Measurements from ENCODE around the gene SGCD. TPM values are rescaled to one million over a fixed set of nuclear protein-coding genes. Genes with fewer than 3 reads are reported as not detected.

The SGCD gene
- total and polyA plus RNA-seq, 4 experiments from 2014 or later, result not detected

DNA sequence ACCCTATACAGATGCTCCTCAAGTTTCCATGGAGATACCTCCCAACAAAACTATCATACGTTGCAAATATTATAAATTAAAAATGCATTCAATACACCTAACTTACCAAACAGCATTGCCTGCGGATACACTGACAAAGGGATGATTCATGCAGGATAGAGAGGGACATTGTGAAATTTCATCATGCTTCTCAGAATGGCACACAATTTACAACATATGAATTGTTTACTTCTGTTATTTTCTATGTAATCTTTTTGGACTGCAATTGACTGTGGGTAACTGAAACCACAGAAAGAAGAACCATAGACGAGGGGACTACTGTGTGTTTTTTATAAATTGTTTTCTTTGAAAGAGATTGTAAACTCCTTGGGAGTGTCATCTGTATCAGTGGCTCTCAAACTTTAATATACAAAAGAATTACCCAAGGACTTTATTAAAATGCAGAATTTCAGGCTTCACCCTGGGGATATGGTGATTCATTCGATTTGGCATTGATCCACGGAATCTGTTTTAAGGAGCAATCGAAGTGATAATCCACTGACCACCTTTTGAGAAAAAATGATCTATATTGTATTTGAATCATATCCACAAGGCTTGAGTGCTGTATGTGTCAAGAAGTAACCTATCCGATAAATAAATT, 146.4 kb downstream of the SGCD start:
- ChIA-PET POLR2A (ENCODE audit: partially characterized antibody) (no interaction called here), CTCF (ENCODE audit: partially characterized antibody) (no interaction called here)
- Mint-ChIP-seq H3K4me1 (no peaks in the 10 kb centered on the region), H3K27ac (no peak overlapping the region), H3K36me3 (no peaks in the 10 kb centered on the region), H3K27me3 (peaks cover 0 to 4% of the 10 kb centered on the region in 2 donors), H3K4me3 (no peak overlapping the region), H3K9me3 (no peaks in the 10 kb centered on the region)
- H3K27ac ChIP-seq (ENCODE audit: low read depth, low read length), result no peak overlapping the region
- no peaks in the 10 kb centered on the region for H3K27me3 ChIP-seq (ENCODE audit: insufficient read depth, low read length)
- H3K4me3 ChIP-seq (ENCODE audit: low read length in 2 of 2), result no peak overlapping the region
- no peak for DNase-seq
- no peaks in the 10 kb centered on the region for H3K9me3 ChIP-seq (ENCODE audit: control insufficient read depth in 1 of 2, low read length in 2 of 2)
- intact Hi-C loops (cut with micrococcal nuclease), result no loop called here
- no peaks in the 10 kb centered on the region for H3K36me3 ChIP-seq (ENCODE audit: insufficient read depth, low read length)
- H3K4me1 ChIP-seq (ENCODE audit: insufficient read depth, low read length), result no peaks in the 10 kb centered on the region

DNA sequence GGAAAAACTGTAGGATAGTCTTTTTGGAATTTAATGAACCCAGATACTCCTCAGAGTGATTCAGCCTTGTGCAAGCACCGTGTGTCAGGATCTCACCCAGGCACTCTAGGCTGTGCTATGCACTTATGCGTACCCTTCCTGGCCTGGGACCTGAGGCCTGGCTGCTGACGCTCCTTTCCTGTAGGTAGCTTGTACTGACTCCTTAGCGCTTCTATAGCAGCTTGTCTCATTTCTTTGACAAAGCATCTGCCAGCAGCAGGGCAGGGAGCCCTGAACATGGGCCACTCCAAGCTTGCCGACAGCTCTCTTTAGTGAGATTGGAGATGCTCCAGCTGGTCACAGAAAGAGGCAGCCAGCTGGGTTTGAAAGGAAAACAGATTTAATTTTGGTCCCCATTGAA, 147.3 kb downstream of the SGCD start:
- intact Hi-C loops (cut with micrococcal nuclease), result no loop called here
- no peak overlapping the region for H3K4me3 ChIP-seq (ENCODE audit: low read length in 2 of 2)
- no peaks in the 10 kb centered on the region for H3K9me3 Mint-ChIP-seq

DNA sequence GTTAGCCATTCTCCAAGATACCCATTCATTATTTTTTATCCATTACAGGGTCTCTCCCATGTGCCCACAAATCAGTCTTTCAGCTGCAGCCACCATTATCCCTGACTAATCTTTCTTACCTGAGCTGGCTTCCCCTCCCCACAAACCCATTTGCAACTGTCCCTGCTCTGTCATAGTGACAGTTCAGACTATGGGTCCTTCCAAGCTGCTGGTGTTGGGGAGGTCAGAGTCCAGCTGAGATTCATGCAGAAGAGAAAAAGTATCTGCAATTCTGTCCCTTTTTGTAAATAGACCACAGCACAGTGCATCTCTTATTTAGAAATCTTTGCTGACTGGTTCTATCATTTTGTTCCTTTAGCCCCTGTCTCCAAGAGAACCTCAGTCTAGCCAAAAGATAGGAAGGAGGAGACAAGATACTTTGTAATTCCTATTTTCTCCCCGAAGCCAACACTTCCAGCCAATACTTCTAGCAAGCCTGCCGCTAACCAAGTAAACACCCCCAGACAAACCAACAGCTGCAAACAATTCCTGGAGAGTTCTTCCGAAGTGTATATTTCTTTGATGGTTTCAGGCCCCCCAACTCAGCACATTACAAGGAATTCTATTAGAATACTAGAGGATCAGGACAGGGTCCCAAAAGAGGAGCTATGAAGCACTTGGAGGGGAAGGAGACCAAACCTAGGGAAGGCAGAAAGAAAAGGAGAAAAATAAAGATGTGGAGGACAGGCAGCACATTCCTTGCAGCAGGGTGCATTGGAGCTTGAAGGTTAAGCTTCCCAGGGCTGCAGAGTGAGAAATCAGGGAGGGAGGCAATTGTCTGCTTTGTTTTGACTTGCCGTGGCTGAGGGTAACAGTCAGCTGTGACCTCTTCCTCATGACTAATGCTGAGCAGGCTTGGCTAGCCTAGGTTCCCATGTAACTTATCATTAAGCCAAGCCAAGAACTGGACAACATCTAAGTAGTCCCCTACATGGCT, 148.5 kb downstream of the SGCD start:
- no peak for DNase-seq
- Mint-ChIP-seq H3K4me3 (no peak overlapping the region), H3K36me3 (no peaks in the 10 kb centered on the region), H3K27ac (no peak overlapping the region), H3K9me3 (no peaks in the 10 kb centered on the region), H3K4me1 (no peaks in the 10 kb centered on the region), H3K27me3 (peaks cover 0 to 4% of the 10 kb centered on the region in 2 donors)
- Histone ChIP-seq H3K27me3 (ENCODE audit: insufficient read depth, low read length) (no peaks in the 10 kb centered on the region), H3K9me3 (ENCODE audit: control insufficient read depth in 1 of 2, low read length in 2 of 2) (no peaks in the 10 kb centered on the region), H3K36me3 (ENCODE audit: insufficient read depth, low read length) (no peaks in the 10 kb centered on the region), H3K4me3 (ENCODE audit: low read length in 2 of 2) (no peak overlapping the region), H3K4me1 (ENCODE audit: insufficient read depth, low read length) (no peaks in the 10 kb centered on the region), H3K27ac (ENCODE audit: low read depth, low read length) (no peak overlapping the region)
- POLR2A ChIA-PET (ENCODE audit: partially characterized antibody), result no interaction called here
- CTCF ChIA-PET (ENCODE audit: partially characterized antibody), result no interaction called here
- intact Hi-C loops (cut with micrococcal nuclease), result no loop called here

More for the DNA sequence above, 147.3 kb downstream of the SGCD start:
- H3K4me3 Mint-ChIP-seq, result no peak overlapping the region
- H3K4me1 ChIP-seq (ENCODE audit: insufficient read depth, low read length), result no peaks in the 10 kb centered on the region
- H3K36me3 ChIP-seq (ENCODE audit: insufficient read depth, low read length), result no peaks in the 10 kb centered on the region
- CTCF ChIA-PET (ENCODE audit: partially characterized antibody), result no interaction called here
- no peak for DNase-seq
- no peaks in the 10 kb centered on the region for H3K36me3 Mint-ChIP-seq
- H3K4me1 Mint-ChIP-seq, result no peaks in the 10 kb centered on the region
- no peaks in the 10 kb centered on the region for H3K27me3 ChIP-seq (ENCODE audit: insufficient read depth, low read length)
- POLR2A ChIA-PET (ENCODE audit: partially characterized antibody), result no interaction called here
- H3K27ac Mint-ChIP-seq, result no peak overlapping the region
- no peak overlapping the region for H3K27ac ChIP-seq (ENCODE audit: low read depth, low read length)
- H3K27me3 Mint-ChIP-seq, result peaks cover 0 to 4% of the 10 kb centered on the region in 2 donors
- no peaks in the 10 kb centered on the region for H3K9me3 ChIP-seq (ENCODE audit: control insufficient read depth in 1 of 2, low read length in 2 of 2)

DNA sequence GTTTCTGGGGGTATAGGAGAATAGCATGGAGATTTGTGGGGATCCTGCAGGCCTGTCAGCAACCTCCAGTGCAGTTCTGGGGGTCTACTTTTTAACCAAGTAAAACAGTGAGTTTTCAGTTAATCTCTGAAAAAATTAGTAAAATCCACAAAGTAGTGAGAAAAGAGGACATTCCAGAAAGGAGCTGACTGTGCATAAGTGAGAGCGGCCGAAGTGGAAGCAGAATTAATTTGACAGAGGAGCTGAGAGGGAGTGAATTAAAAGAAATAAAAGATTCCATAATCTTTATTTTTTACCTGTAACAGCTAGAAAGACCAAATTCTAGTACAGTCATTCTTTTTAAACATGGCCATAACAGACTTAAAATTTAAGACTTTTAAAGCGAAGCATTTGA, 149.2 kb downstream of the SGCD start:
- CTCF ChIA-PET (ENCODE audit: partially characterized antibody), result no interaction called here
- Mint-ChIP-seq H3K4me3 (no peak overlapping the region), H3K36me3 (no peaks in the 10 kb centered on the region), H3K27me3 (peaks cover 4 to 8% of the 10 kb centered on the region in 2 donors), H3K9me3 (no peaks in the 10 kb centered on the region), H3K27ac (no peak overlapping the region), H3K4me1 (no peaks in the 10 kb centered on the region)
- Histone ChIP-seq H3K36me3 (ENCODE audit: insufficient read depth, low read length) (no peaks in the 10 kb centered on the region), H3K27me3 (ENCODE audit: insufficient read depth, low read length) (no peaks in the 10 kb centered on the region), H3K27ac (ENCODE audit: low read depth, low read length) (no peak overlapping the region), H3K4me1 (ENCODE audit: insufficient read depth, low read length) (no peaks in the 10 kb centered on the region), H3K9me3 (ENCODE audit: control insufficient read depth in 1 of 2, low read length in 2 of 2) (no peaks in the 10 kb centered on the region), H3K4me3 (ENCODE audit: low read length in 2 of 2) (no peak overlapping the region)
- intact Hi-C loops (cut with micrococcal nuclease), result no loop called here
- POLR2A ChIA-PET (ENCODE audit: partially characterized antibody), result no interaction called here
- DNase-seq, result no peak

DNA sequence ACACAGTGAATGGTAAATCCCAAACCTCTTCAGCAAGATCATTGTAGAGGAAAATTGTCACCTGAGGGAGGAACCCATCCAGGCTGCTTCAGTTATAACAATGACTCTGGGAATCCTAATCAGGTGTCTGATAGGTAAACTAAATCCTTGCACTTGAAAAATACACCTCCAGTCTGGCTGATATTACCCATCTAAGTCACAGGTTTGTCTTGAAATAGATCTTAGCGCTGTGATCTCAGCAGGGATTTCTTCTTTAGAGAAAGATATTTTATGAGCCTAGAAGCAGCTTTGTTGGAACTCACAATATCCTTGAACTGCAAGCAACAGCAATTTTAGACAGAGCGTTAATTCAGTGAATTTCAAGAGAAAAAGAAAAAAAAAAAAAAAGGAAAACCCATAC, 149.7 kb downstream of the SGCD start:
- Mint-ChIP-seq H3K27ac (no peak overlapping the region), H3K4me3 (no peak overlapping the region), H3K27me3 (peaks cover 4 to 10% of the 10 kb centered on the region in 2 donors), H3K36me3 (no peaks in the 10 kb centered on the region), H3K9me3 (no peaks in the 10 kb centered on the region), H3K4me1 (no peaks in the 10 kb centered on the region)
- intact Hi-C loops (cut with micrococcal nuclease), result no loop called here
- POLR2A ChIA-PET (ENCODE audit: partially characterized antibody), result no interaction called here
- DNase-seq, result no peak
- CTCF ChIA-PET (ENCODE audit: partially characterized antibody), result no interaction called here
- no peaks in the 10 kb centered on the region for H3K27me3 ChIP-seq (ENCODE audit: insufficient read depth, low read length)
- no peaks in the 10 kb centered on the region for H3K9me3 ChIP-seq (ENCODE audit: control insufficient read depth in 1 of 2, low read length in 2 of 2)
- no peaks in the 10 kb centered on the region for H3K4me1 ChIP-seq (ENCODE audit: insufficient read depth, low read length)
- no peaks in the 10 kb centered on the region for H3K36me3 ChIP-seq (ENCODE audit: insufficient read depth, low read length)
- no peak overlapping the region for H3K4me3 ChIP-seq (ENCODE audit: low read length in 2 of 2)
- H3K27ac ChIP-seq (ENCODE audit: low read depth, low read length), result no peak overlapping the region

DNA sequence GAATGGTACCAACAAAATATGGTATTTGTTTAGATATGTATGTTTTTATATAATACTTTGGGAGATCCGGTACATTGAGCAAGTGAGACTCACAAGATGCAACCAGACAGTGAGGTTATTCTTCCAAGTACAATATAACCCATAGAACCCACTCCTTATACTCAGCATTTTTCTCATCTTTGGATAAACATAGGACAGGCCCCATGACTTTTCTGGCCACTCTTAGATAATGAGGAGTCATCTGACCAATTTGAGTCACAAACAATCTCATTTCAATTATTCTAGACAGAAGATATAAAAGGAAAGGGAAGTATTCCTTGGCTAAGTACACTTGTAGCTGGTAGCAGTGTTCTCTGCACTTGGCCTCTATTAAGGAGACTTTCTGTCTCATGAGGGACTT, 150.2 kb downstream of the SGCD start:
- DNase-seq, result no peak
- Mint-ChIP-seq H3K27me3 (peaks cover 4 to 10% of the 10 kb centered on the region in 2 donors), H3K4me3 (no peak overlapping the region), H3K36me3 (no peaks in the 10 kb centered on the region), H3K27ac (no peak overlapping the region), H3K4me1 (no peaks in the 10 kb centered on the region), H3K9me3 (no peaks in the 10 kb centered on the region)
- H3K4me3 ChIP-seq (ENCODE audit: low read length in 2 of 2), result no peak overlapping the region
- H3K27me3 ChIP-seq (ENCODE audit: insufficient read depth, low read length), result no peaks in the 10 kb centered on the region
- no peaks in the 10 kb centered on the region for H3K9me3 ChIP-seq (ENCODE audit: control insufficient read depth in 1 of 2, low read length in 2 of 2)
- ChIA-PET POLR2A (ENCODE audit: partially characterized antibody) (no interaction called here), CTCF (ENCODE audit: partially characterized antibody) (no interaction called here)
- no peak overlapping the region for H3K27ac ChIP-seq (ENCODE audit: low read depth, low read length)
- no peaks in the 10 kb centered on the region for H3K36me3 ChIP-seq (ENCODE audit: insufficient read depth, low read length)
- H3K4me1 ChIP-seq (ENCODE audit: insufficient read depth, low read length), result no peaks in the 10 kb centered on the region
- intact Hi-C loops (cut with micrococcal nuclease), result no loop called here

DNA sequence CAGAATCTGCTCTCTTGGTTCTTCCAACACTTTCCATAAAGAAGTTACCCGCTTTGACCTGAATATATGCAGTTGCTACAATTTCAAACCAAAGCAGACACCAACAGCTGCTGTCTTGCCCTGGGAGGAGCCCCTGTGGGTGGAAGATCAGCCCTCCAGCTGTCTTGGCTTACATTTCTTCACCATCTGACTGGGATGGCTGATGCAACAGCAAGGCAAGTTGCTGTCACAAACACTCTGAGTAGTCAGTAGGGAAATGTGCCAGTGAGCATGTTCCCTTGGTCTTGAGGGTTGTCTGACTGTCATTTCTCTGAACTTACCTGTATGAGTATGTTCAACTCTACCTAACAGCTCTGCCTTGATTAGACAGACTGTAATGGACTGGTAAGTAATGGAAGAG, 152.9 kb downstream of the SGCD start:
- ChIA-PET CTCF (ENCODE audit: partially characterized antibody) (no interaction called here), POLR2A (ENCODE audit: partially characterized antibody) (no interaction called here)
- H3K27ac Mint-ChIP-seq, result no peak overlapping the region

More for the DNA sequence above, 152.9 kb downstream of the SGCD start:
- no peaks in the 10 kb centered on the region for H3K4me1 ChIP-seq (ENCODE audit: insufficient read depth, low read length)
- Mint-ChIP-seq H3K4me1 (no peaks in the 10 kb centered on the region), H3K36me3 (no peaks in the 10 kb centered on the region), H3K9me3 (peaks cover 0 to 7% (median 0%) of the 10 kb centered on the region in 8 donors), H3K4me3 (no peak overlapping the region), H3K27me3 (peaks cover 4 to 10% of the 10 kb centered on the region in 2 donors)
- DNase-seq, result no peak
- no peaks in the 10 kb centered on the region for H3K9me3 ChIP-seq (ENCODE audit: control insufficient read depth in 1 of 2, low read length in 2 of 2)
- no peak overlapping the region for H3K4me3 ChIP-seq (ENCODE audit: low read length in 2 of 2)
- no peak overlapping the region for H3K27ac ChIP-seq (ENCODE audit: low read depth, low read length)
- H3K27me3 ChIP-seq (ENCODE audit: insufficient read depth, low read length), result no peaks in the 10 kb centered on the region
- intact Hi-C loops (cut with micrococcal nuclease), result no loop called here
- no peaks in the 10 kb centered on the region for H3K36me3 ChIP-seq (ENCODE audit: insufficient read depth, low read length)

Measured in CD4-positive, alpha-beta memory T cell (primary cell).